Measurements from ENCODE around the gene STAT5B. TPM values are rescaled to one million over a fixed set of nuclear protein-coding genes. Genes with fewer than 3 reads are reported as not detected.

The STAT5B gene
- total RNA-seq, 1 experiment from 2014 or later = 42.9 TPM

DNA sequence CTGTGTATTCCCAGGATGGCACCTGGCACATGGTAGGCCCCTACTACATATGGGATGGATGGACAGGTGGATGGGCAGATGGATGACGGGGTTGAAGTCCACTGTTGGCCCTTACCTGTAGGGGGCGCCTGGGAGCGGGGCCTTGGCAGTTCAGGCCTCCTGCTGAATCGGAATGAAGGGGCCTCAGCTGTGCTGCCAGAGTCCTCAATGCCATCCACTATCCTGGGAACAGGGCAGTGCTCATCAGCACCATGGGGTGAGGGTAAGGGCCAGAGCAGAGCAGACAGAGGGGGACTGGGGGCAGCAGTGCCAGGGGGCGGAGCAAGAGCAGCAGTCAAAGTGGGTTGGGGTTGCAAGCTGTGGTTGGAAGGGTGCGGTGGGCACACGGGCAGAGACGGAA lies 113.1 kb downstream of the STAT5B start:
- Histone ChIP-seq H3K79me2 (ENCODE audit: insufficient read depth, low read length) (no peaks in the 10 kb centered on the region), H3K4ac (ENCODE audit: low read depth, low read length) (no peak overlapping the region), H2AK5ac (ENCODE audit: insufficient read length, low read length) (no peak overlapping the region), H2BK5ac (ENCODE audit: insufficient read length, low read length) (no peak overlapping the region), H2BK12ac (ENCODE audit: insufficient read length, low read depth, low read length) (no peak overlapping the region), H2BK15ac (ENCODE audit: low read depth, low read length) (no peak overlapping the region), H4K5ac (ENCODE audit: insufficient read length, low read depth, low read length) (no peak overlapping the region), H4K91ac (ENCODE audit: insufficient read length, low read depth, low read length) (no peak overlapping the region), H3K9me3 (ENCODE audit: control insufficient read depth, low read depth, low read length) (no peaks in the 10 kb centered on the region), H3K23ac (ENCODE audit: insufficient read length, low read depth, low read length) (no peak overlapping the region), H3K27me3 (ENCODE audit: insufficient read depth, low read length) (no peaks in the 10 kb centered on the region), H3K14ac (ENCODE audit: insufficient read depth, low read length) (no peak overlapping the region), H3K23me2 (ENCODE audit: insufficient read length, low read depth, low read length, poor library complexity, severe bottlenecking) (no peaks in the 10 kb centered on the region), H2BK120ac (ENCODE audit: low read depth, low read length, poor library complexity, severe bottlenecking) (no peak overlapping the region), H3K27ac (ENCODE audit: insufficient read length, low read depth, low read length) (no peak overlapping the region), H4K20me1 (ENCODE audit: control insufficient read depth, insufficient read depth, insufficient read length) (no peaks in the 10 kb centered on the region), H3K56ac (ENCODE audit: insufficient read length, low read depth, low read length) (no peak overlapping the region), H3K4me1 (ENCODE audit: insufficient read depth, low read length) (no peaks in the 10 kb centered on the region), H3T11ph (ENCODE audit: low read length) (no peak overlapping the region), H3K18ac (ENCODE audit: insufficient read length, low read depth, low read length) (no peak overlapping the region), H3K4me2 (ENCODE audit: insufficient read depth, insufficient read length, low read length) (no peak overlapping the region), H2AFZ (ENCODE audit: low read length) (no peak overlapping the region), H3K9ac (ENCODE audit: extremely low read depth, insufficient read length, low read length) (no peak overlapping the region), H3K79me1 (ENCODE audit: insufficient read depth, low read depth, low read length, poor library complexity, severe bottlenecking) (no peaks in the 10 kb centered on the region), H2BK20ac (ENCODE audit: low read depth, low read length, poor library complexity, severe bottlenecking) (no peak overlapping the region), H4K8ac (replicated peaks; ENCODE audit: insufficient read length, low read depth, low read length) (no peak overlapping the region)
- DNase-seq = peak; percentile 89
- Mint-ChIP-seq H3K27me3 (ENCODE audit: low read depth) (peaks cover 2% of the 10 kb centered on the region; the same call in 1 of the 2 replicates), H3K4me1 (peaks cover 2 to 4% of the 10 kb centered on the region in 2 experiments; a peak in 3 of 4 replicates), H3K9me3 (no peaks in the 10 kb centered on the region), H3K36me3 (ENCODE audit: insufficient read depth in 1 of 3, low read depth in 3 of 3) (no peaks in the 10 kb centered on the region), H3K27ac (peak overlapping the region in 1 of 3 experiments; percentile 44; a peak in 2 of 7 replicates), H3K4me3 (no peak overlapping the region)
- WGBS (ENCODE audit: extremely low coverage, insufficient read length, low lambda C conversion rate) = no CpG with 5 or more reads among the region's 8 CpGs
- TF ChIP-seq, protein P1, sequence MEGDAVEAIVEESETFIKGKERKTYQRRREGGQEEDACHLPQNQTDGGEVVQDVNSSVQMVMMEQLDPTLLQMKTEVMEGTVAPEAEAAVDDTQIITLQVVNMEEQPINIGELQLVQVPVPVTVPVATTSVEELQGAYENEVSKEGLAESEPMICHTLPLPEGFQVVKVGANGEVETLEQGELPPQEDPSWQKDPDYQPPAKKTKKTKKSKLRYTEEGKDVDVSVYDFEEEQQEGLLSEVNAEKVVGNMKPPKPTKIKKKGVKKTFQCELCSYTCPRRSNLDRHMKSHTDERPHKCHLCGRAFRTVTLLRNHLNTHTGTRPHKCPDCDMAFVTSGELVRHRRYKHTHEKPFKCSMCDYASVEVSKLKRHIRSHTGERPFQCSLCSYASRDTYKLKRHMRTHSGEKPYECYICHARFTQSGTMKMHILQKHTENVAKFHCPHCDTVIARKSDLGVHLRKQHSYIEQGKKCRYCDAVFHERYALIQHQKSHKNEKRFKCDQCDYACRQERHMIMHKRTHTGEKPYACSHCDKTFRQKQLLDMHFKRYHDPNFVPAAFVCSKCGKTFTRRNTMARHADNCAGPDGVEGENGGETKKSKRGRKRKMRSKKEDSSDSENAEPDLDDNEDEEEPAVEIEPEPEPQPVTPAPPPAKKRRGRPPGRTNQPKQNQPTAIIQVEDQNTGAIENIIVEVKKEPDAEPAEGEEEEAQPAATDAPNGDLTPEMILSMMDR (conservative IDR thresholded peaks at IDR 0.05) = peak; percentile 90

Data from H9 (cell line).